Tibial nerve (tissue), 4 donors: ENCODE measurements around the gene RARS2. TPM values are rescaled to one million over a fixed set of nuclear protein-coding genes. Genes with fewer than 3 reads are reported as not detected.
"Not testable (repeated sequence)": the region's sequence is repeated elsewhere in the genome, so short reads cannot be mapped to it uniquely, and the experiment has no call there.

ENCODE experiments used
- DNase-seq, 2 donors: peaks; one replicate each; pipeline ENCODE4 v3.0.0-alpha.2; 2019; ENCODE audit warnings: low spot score in 2 of 2
- H3K27ac ChIP-seq, 4 donors: fragments of 200-600 bp; sonication (generic) in 3 of 4; one replicate each; pipeline ENCODE4 v1.5.1; 2017 to 2019; ENCODE audit warnings: mild to moderate bottlenecking in 1 of 4
- H3K27me3 ChIP-seq, 2 donors: fragments of 200-600 bp; sonication (generic) in 1 of 2; one replicate each; pipeline versions ENCODE4 v1.5.1 to v1.6.0; 2017 to 2019
- H3K36me3 ChIP-seq, 3 donors: fragments of 200-600 bp; sonication (generic); one replicate each; pipeline ENCODE4 v1.5.1; 2018 to 2019
- H3K4me1 ChIP-seq, 4 donors: fragments of 200-600 bp; sonication (generic) in 3 of 4; one replicate each; pipeline ENCODE4 v1.5.1; 2017 to 2019
- H3K4me3 ChIP-seq, 4 donors: fragments of 200-600 bp; sonication (generic) in 3 of 4; one replicate each; pipeline ENCODE4 v1.5.1; 2017 to 2019; ENCODE audit warnings: mild to moderate bottlenecking in 1 of 4, moderate library complexity in 1 of 4
- H3K9me3 ChIP-seq, 4 donors: fragments of 200-600 bp; sonication (generic) in 3 of 4; one replicate each; pipeline ENCODE4 v1.5.1; 2017 to 2019
- EP300 ChIP-seq, 2 donors: sonication (generic); formaldehyde crosslinking; IDR thresholded peaks; one replicate each; pipeline ENCODE4 v1.6.1; 2017; ENCODE audit warnings: antibody characterized with exemption in 2 of 2, mild to moderate bottlenecking in 1 of 2
- POLR2A ChIP-seq, 2 donors: fragments of 450-650 bp; IDR thresholded peaks; one replicate each; pipeline ENCODE4 v1.6.1; 2017; ENCODE audit warnings: antibody characterized with exemption in 2 of 2, mild to moderate bottlenecking in 2 of 2, moderate library complexity in 2 of 2
- WGBS, 2 donors: methylation state at CpG; one replicate each; pipeline ENCODE4 v1.1.5; 2018; 5-methylcytosine and 5-hydroxymethylcytosine counted together
- total RNA-seq, 4 donors: library from RNA; depleted of rRNA; stranded (reverse); fragments of >200 nt; gene quantifications; one replicate each; pipeline ENCODE4 v1.1.0, GENCODE V29; 2016
- TF ChIP-seq, protein P1 (sequence below), 5 experiments: fragments of 200-600 bp in 3 of 5; fragments of 450-650 bp in 2 of 5; sonication (generic) in 3 of 5; IDR thresholded peaks; one replicate each; pipeline ENCODE4 v1.5.1; 2016 to 2019; ENCODE audit warnings: antibody characterized with exemption in 5 of 5, mild to moderate bottlenecking in 3 of 5, moderate library complexity in 2 of 5

Gene RARS2
- total RNA-seq, 4 donors from 2014 or later = 16.3 to 20.7 (median 18.5) TPM

DNA sequence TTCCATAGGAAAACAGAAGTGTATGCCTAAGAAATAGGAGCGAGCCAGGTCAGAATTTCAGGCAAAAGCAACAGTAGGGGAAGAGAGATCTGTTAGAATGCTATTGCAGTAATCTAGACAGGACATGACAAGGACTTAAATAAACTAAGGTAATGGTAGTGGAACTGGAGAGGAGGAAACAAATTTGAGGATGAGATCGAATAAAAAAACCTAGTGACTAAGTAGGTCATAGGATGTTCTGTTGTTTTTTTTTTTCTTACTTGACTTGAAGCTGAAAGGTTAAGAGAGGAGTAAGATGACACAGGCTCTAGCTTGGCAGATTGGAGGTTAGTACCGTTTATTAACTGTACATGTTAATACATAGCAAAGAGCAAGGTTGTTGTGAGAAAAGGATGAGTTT, 28.7 kb upstream of the RARS2 start:
- 88 to 89% methylated on average over 3 of the region's 3 CpGs for WGBS, 2 donors
- Histone ChIP-seq H3K4me1 (no peaks in the 10 kb centered on the region), H3K27me3 (no peaks in the 10 kb centered on the region), H3K4me3 (no peak overlapping the region), H3K9me3 (no peaks in the 10 kb centered on the region), H3K36me3 (peaks cover 0 to 61% (median 0%) of the 10 kb centered on the region in 3 donors), H3K27ac (no peak overlapping the region)
- DNase-seq = no peak
- TF ChIP-seq, protein P1, sequence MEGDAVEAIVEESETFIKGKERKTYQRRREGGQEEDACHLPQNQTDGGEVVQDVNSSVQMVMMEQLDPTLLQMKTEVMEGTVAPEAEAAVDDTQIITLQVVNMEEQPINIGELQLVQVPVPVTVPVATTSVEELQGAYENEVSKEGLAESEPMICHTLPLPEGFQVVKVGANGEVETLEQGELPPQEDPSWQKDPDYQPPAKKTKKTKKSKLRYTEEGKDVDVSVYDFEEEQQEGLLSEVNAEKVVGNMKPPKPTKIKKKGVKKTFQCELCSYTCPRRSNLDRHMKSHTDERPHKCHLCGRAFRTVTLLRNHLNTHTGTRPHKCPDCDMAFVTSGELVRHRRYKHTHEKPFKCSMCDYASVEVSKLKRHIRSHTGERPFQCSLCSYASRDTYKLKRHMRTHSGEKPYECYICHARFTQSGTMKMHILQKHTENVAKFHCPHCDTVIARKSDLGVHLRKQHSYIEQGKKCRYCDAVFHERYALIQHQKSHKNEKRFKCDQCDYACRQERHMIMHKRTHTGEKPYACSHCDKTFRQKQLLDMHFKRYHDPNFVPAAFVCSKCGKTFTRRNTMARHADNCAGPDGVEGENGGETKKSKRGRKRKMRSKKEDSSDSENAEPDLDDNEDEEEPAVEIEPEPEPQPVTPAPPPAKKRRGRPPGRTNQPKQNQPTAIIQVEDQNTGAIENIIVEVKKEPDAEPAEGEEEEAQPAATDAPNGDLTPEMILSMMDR (IDR thresholded peaks at IDR 0.05) = no peak
- TF ChIP-seq POLR2A (IDR thresholded peaks at IDR 0.05) (no peak), EP300 (IDR thresholded peaks at IDR 0.05) (no peak)

DNA sequence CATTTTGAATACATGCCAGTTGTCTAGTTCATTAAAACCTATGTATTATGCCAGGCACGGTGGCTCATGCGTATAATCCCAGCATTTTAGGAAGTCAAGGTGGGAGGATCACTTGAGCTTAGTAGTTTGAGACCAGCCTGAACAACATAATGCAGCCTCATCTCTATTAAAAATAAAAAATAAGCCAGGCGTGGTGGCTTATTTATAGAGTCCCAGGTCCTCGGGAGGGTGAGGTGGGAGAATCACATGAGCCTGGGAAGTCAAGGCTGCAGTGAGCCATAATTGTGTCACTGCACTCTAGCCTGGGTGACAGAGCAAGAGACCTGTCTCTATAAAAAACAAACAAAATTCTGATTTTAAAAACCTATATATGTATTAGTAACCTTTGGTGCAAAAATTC, 27.6 kb upstream of the RARS2 start:
- no peak overlapping the region for H3K27ac ChIP-seq
- TF ChIP-seq EP300 (IDR thresholded peaks at IDR 0.05) = no peak
- TF ChIP-seq, protein P1 (IDR thresholded peaks at IDR 0.05) = no peak
- no peak for TF ChIP-seq POLR2A (IDR thresholded peaks at IDR 0.05)
- WGBS, 2 donors = 95 to 96% methylated on average over 4 of the region's 4 CpGs
- DNase-seq = no peak
- no peaks in the 10 kb centered on the region for H3K27me3 ChIP-seq
- H3K4me3 ChIP-seq = no peak overlapping the region
- H3K4me1 ChIP-seq = no peaks in the 10 kb centered on the region
- H3K9me3 ChIP-seq = no peaks in the 10 kb centered on the region
- H3K36me3 ChIP-seq = peaks cover 0 to 67% (median 0%) of the 10 kb centered on the region in 3 donors

DNA sequence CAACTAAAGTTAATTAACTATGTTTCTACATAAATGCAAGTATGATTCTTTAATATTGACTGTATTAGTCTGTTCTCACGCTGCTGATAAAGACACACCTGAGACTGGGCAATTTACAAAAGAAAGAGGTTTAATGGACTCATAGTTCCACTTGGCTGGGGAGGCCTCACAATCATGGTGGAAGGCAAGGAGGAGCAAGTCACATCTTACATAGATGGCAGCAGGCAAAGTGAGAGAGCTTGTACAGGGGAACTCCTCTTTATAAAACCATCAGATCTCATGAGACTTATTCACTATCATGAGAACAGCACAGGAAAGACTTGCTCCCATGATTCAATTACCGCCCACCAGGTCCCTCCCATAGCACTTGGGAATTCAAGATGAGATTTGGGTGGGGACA, 23.2 kb upstream of the RARS2 start:
- H3K36me3 ChIP-seq = peaks cover 0 to 85% (median 0%) of the 10 kb centered on the region in 3 donors
- not testable (repeated sequence) for H3K4me3 ChIP-seq, H3K27me3 ChIP-seq, H3K4me1 ChIP-seq, H3K27ac ChIP-seq, DNase-seq, H3K9me3 ChIP-seq
- WGBS, 2 donors = 98 to 100% methylated on average over 2 of the region's 2 CpGs

DNA sequence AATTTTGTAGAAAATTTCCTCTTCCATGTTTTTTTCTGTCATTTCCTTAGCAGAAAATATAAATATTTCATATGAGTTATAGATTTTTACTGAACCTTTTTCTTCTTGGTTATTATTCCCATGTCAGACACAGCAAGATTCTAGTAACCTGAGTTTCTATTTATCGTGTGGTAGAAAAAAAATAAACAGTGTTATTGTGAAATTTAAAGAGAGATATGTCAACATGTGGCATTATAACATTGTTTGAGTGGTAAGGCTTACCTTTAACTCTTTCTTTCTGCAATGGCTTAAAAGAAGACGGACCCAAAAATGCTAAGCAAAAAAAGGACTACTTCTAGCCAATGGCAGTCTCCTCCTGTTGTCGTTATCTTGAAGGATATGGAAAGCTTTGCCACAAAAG, 19.0 kb upstream of the RARS2 start:
- WGBS, 2 donors = 92 to 95% methylated on average over 3 of the region's 3 CpGs
- Histone ChIP-seq H3K4me3 (no peak overlapping the region), H3K27me3 (no peaks in the 10 kb centered on the region), H3K4me1 (no peaks in the 10 kb centered on the region), H3K27ac (no peak overlapping the region), H3K9me3 (no peaks in the 10 kb centered on the region), H3K36me3 (peaks cover 0 to 77% (median 0%) of the 10 kb centered on the region in 3 donors)
- TF ChIP-seq EP300 (IDR thresholded peaks at IDR 0.05) (no peak), POLR2A (IDR thresholded peaks at IDR 0.05) (no peak)
- TF ChIP-seq, protein P1 (IDR thresholded peaks at IDR 0.05) = no peak
- DNase-seq = no peak

DNA sequence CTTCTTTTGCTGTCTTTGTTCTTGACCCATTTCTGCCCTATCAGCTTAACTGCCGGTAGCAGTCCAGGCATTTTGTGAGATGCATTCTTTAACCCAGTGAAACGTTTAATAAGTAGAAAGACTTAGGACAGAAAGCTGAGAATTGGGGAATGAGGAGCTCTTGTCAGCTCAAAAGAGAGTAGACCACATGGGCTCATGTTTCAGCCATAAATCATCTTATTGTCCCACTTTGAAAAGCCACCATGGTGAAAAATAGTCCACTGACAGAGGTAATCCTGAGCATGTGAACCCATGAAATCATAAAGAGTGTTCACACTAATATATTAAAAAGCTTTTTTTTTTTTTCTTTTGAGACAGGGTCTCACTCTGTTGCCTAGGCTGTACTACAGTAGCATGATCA, 16.4 kb upstream of the RARS2 start:
- Histone ChIP-seq H3K9me3 (no peaks in the 10 kb centered on the region), H3K36me3 (peaks cover 0 to 59% (median 0%) of the 10 kb centered on the region in 3 donors), H3K4me3 (no peak overlapping the region), H3K27me3 (no peaks in the 10 kb centered on the region), H3K27ac (no peak overlapping the region), H3K4me1 (no peaks in the 10 kb centered on the region)
- WGBS, 2 donors = 47 to 55% methylated on average over 2 of the region's 2 CpGs
- TF ChIP-seq POLR2A (IDR thresholded peaks at IDR 0.05) = no peak
- TF ChIP-seq, protein P1 (IDR thresholded peaks at IDR 0.05) = no peak
- TF ChIP-seq EP300 (IDR thresholded peaks at IDR 0.05) = no peak
- no peak for DNase-seq

DNA sequence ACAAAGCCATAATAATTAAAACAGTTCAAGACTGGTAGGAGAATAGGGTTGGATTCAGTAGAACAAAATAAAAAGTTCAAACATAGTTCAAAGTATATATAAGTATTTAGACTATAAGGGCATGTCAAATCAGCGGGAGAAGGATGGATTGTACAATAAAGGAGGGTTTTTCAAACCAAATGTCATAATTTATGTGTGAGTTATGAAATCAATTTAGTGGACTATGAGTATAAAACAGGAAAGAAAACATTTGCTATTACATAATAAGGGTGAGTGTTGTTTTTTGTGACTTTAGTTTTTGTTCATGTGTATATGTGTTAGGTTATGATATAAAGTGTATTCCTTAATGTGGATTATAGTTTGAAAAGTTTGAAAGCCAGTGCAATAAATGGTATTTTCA, 10.8 kb upstream of the RARS2 start:
- peaks cover 0 to 27% (median 0%) of the 10 kb centered on the region in 3 donors for H3K36me3 ChIP-seq
- no peaks in the 10 kb centered on the region for H3K9me3 ChIP-seq
- no peaks in the 10 kb centered on the region for H3K4me1 ChIP-seq
- no peak overlapping the region for H3K4me3 ChIP-seq
- TF ChIP-seq POLR2A (IDR thresholded peaks at IDR 0.05) (no peak), EP300 (IDR thresholded peaks at IDR 0.05) (no peak)
- TF ChIP-seq, protein P1 (IDR thresholded peaks at IDR 0.05) = no peak
- no peaks in the 10 kb centered on the region for H3K27me3 ChIP-seq
- no peak overlapping the region for H3K27ac ChIP-seq
- DNase-seq = no peak
- WGBS, 2 donors = 83 to 91% methylated on average over 1 of the region's 1 CpG
